Measurements from ENCODE around the gene IGSF11. TPM values are rescaled to one million over a fixed set of nuclear protein-coding genes. Genes with fewer than 3 reads are reported as not detected.

Gene IGSF11
- total RNA-seq, 1 donor from 2014 or later: 8.2 TPM

- Mint-ChIP-seq H3K36me3 (ENCODE audit: unreplicated experiment) (no peaks in the 10 kb centered on the region), H3K27ac (ENCODE audit: unreplicated experiment) (no peak overlapping the region), H3K4me3 (ENCODE audit: unreplicated experiment) (no peak overlapping the region), H3K9me3 (ENCODE audit: unreplicated experiment) (no peaks in the 10 kb centered on the region), H3K27me3 (ENCODE audit: unreplicated experiment) (no peaks in the 10 kb centered on the region), H3K4me1 (ENCODE audit: low read depth, unreplicated experiment) (peaks cover 3% of the 10 kb centered on the region)
- TF ChIP-seq CTCF (IDR thresholded peaks at IDR 0.05; ENCODE audit: partially characterized antibody, unreplicated experiment): no peak
- no peak for DNase-seq
Observed at GRCh38 chr3:118938183-118938961, 96.3 kb downstream of the IGSF11 start.

- H3K36me3 Mint-ChIP-seq (ENCODE audit: unreplicated experiment): no peaks in the 10 kb centered on the region
- H3K27ac Mint-ChIP-seq (ENCODE audit: unreplicated experiment): no peak overlapping the region
- no peak for DNase-seq
- H3K9me3 Mint-ChIP-seq (ENCODE audit: unreplicated experiment): no peaks in the 10 kb centered on the region
- H3K27me3 Mint-ChIP-seq (ENCODE audit: unreplicated experiment): no peaks in the 10 kb centered on the region
- TF ChIP-seq CTCF (IDR thresholded peaks at IDR 0.05; ENCODE audit: partially characterized antibody, unreplicated experiment): no peak
- H3K4me1 Mint-ChIP-seq (ENCODE audit: low read depth, unreplicated experiment): peaks cover 3% of the 10 kb centered on the region
- no peak overlapping the region for H3K4me3 Mint-ChIP-seq (ENCODE audit: unreplicated experiment)
Observed at GRCh38 chr3:118936811-118937210, 97.8 kb downstream of the IGSF11 start.

GRCh38 chr3:118932822-118933558 is 101.7 kb downstream of the IGSF11 start:
- no peaks in the 10 kb centered on the region for H3K27me3 Mint-ChIP-seq (ENCODE audit: unreplicated experiment)
- H3K4me3 Mint-ChIP-seq (ENCODE audit: unreplicated experiment): no peak overlapping the region
- no peaks in the 10 kb centered on the region for H3K36me3 Mint-ChIP-seq (ENCODE audit: unreplicated experiment)
- H3K4me1 Mint-ChIP-seq (ENCODE audit: low read depth, unreplicated experiment): peaks cover 3% of the 10 kb centered on the region
- TF ChIP-seq CTCF (IDR thresholded peaks at IDR 0.05; ENCODE audit: partially characterized antibody, unreplicated experiment): no peak
- H3K27ac Mint-ChIP-seq (ENCODE audit: unreplicated experiment): no peak overlapping the region
- no peaks in the 10 kb centered on the region for H3K9me3 Mint-ChIP-seq (ENCODE audit: unreplicated experiment)
- no peak for DNase-seq

- TF ChIP-seq CTCF (IDR thresholded peaks at IDR 0.05; ENCODE audit: partially characterized antibody, unreplicated experiment): no peak
- no peak for DNase-seq
- no peaks in the 10 kb centered on the region for H3K9me3 Mint-ChIP-seq (ENCODE audit: unreplicated experiment)
- H3K4me1 Mint-ChIP-seq (ENCODE audit: low read depth, unreplicated experiment): peaks cover 3% of the 10 kb centered on the region
- no peaks in the 10 kb centered on the region for H3K36me3 Mint-ChIP-seq (ENCODE audit: unreplicated experiment)
- H3K4me3 Mint-ChIP-seq (ENCODE audit: unreplicated experiment): no peak overlapping the region
- no peaks in the 10 kb centered on the region for H3K27me3 Mint-ChIP-seq (ENCODE audit: unreplicated experiment)
- no peak overlapping the region for H3K27ac Mint-ChIP-seq (ENCODE audit: unreplicated experiment)
Observed at GRCh38 chr3:118931996-118932395, 102.7 kb downstream of the IGSF11 start.

GRCh38 chr3:118927449-118927848 is 107.2 kb downstream of the IGSF11 start:
- H3K27me3 Mint-ChIP-seq (ENCODE audit: unreplicated experiment): no peaks in the 10 kb centered on the region
- H3K4me1 Mint-ChIP-seq (ENCODE audit: low read depth, unreplicated experiment): no peaks in the 10 kb centered on the region
- H3K36me3 Mint-ChIP-seq (ENCODE audit: unreplicated experiment): no peaks in the 10 kb centered on the region
- no peak for DNase-seq
- no peaks in the 10 kb centered on the region for H3K9me3 Mint-ChIP-seq (ENCODE audit: unreplicated experiment)
- no peak for TF ChIP-seq CTCF (IDR thresholded peaks at IDR 0.05; ENCODE audit: partially characterized antibody, unreplicated experiment)
- H3K27ac Mint-ChIP-seq (ENCODE audit: unreplicated experiment): no peak overlapping the region
- no peak overlapping the region for H3K4me3 Mint-ChIP-seq (ENCODE audit: unreplicated experiment)
